ENCODE measurements around the gene HLA-DRB1.
A peak's percentile ranks its signal among the peaks of the same experiment; 100 is the strongest.
"Not testable (repeated sequence)": the region's sequence is repeated elsewhere in the genome, so short reads cannot be mapped to it uniquely, and the experiment has no call there.

The HLA-DRB1 gene

GRCh38 chr6:32609731-32610640, 20.3 kb upstream of the HLA-DRB1 start:
- DNase-seq (ENCODE audit: low spot score): peak; percentile 77

- DNase-seq (ENCODE audit: low spot score): no peak
Observed at GRCh38 chr6:32609391-32609730, 19.7 kb upstream of the HLA-DRB1 start.

GRCh38 chr6:32608362-32608761, 18.7 kb upstream of the HLA-DRB1 start:
- no peak for DNase-seq (ENCODE audit: low spot score)

- no peak for DNase-seq (ENCODE audit: low spot score)
Observed at GRCh38 chr6:32607988-32608298, 18.3 kb upstream of the HLA-DRB1 start.

- DNase-seq (ENCODE audit: low spot score): no peak
Observed at GRCh38 chr6:32607263-32607987, 17.8 kb upstream of the HLA-DRB1 start.

- DNase-seq (ENCODE audit: low spot score): peak; percentile 12
Observed at GRCh38 chr6:32604434-32604877, 14.8 kb upstream of the HLA-DRB1 start.

GRCh38 chr6:32603888-32604287, 14.2 kb upstream of the HLA-DRB1 start:
- peak; percentile 27 for DNase-seq (ENCODE audit: low spot score)

- DNase-seq (ENCODE audit: low spot score): no peak
Observed at GRCh38 chr6:32603222-32603621, 13.6 kb upstream of the HLA-DRB1 start.

GRCh38 chr6:32602383-32602782, 12.7 kb upstream of the HLA-DRB1 start:
- DNase-seq (ENCODE audit: low spot score): no peak

GRCh38 chr6:32597024-32597423, 7.4 kb upstream of the HLA-DRB1 start:
- no peak for DNase-seq (ENCODE audit: low spot score)

- not testable (repeated sequence) for DNase-seq (ENCODE audit: low spot score)
Observed at GRCh38 chr6:32590713-32591112, 1.1 kb upstream of the HLA-DRB1 start.

- DNase-seq (ENCODE audit: low spot score): no peak
Observed at GRCh38 chr6:32588156-32588555, 1.5 kb downstream of the HLA-DRB1 start.

GRCh38 chr6:32583527-32583898, 6.1 kb downstream of the HLA-DRB1 start:
- DNase-seq (ENCODE audit: low spot score): no peak

- no peak for DNase-seq (ENCODE audit: low spot score)
Observed at GRCh38 chr6:32581315-32582095, 8.1 kb downstream of the HLA-DRB1 start.

- DNase-seq (ENCODE audit: low spot score): no peak
Observed at GRCh38 chr6:32580593-32580992, 9.1 kb downstream of the HLA-DRB1 start.

- DNase-seq (ENCODE audit: low spot score): no peak
Observed at GRCh38 chr6:32578962-32579361, 10.7 kb downstream of the HLA-DRB1 start.

GRCh38 chr6:32577493-32577892, 12.2 kb downstream of the HLA-DRB1 start:
- not testable (repeated sequence) for DNase-seq (ENCODE audit: low spot score)

GRCh38 chr6:32576250-32576649, 13.4 kb downstream of the HLA-DRB1 start:
- no peak for DNase-seq (ENCODE audit: low spot score)

- no peak for DNase-seq (ENCODE audit: low spot score)
Observed at GRCh38 chr6:32570363-32570905, 19.2 kb downstream of the HLA-DRB1 start.

- no peak for DNase-seq (ENCODE audit: low spot score)
Observed at GRCh38 chr6:32568561-32568960, 21.1 kb downstream of the HLA-DRB1 start.

- DNase-seq (ENCODE audit: low spot score): no peak
Observed at GRCh38 chr6:32566957-32567356, 22.7 kb downstream of the HLA-DRB1 start.

- DNase-seq (ENCODE audit: low spot score): no peak
Observed at GRCh38 chr6:32565511-32565910, 24.1 kb downstream of the HLA-DRB1 start.

All from kidney capillary endothelial cell (primary cell).